ENCODE data around the gene CFAP91.
"Not testable (repeated sequence)": the region's sequence is repeated elsewhere in the genome, so short reads cannot be mapped to it uniquely, and the experiment has no call there.

Gene CFAP91

DNA sequence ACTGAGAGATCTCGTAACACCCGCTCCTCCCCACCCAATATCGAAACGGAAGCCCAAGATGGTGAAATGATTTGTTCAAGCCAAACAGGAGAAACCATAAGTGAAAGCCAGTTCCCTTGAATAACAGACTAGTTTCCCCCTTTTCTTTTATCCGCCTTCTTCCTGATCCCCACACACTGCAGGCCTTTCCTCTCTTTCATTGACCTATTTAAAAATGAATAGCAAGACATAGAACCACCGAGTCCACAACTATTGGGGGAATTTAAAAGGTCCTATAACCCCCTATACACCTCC, 25.2 kb upstream of the CFAP91 start:
- no peak for DNase-seq (ENCODE audit: low read depth)
- TF ChIP-seq, protein P1, sequence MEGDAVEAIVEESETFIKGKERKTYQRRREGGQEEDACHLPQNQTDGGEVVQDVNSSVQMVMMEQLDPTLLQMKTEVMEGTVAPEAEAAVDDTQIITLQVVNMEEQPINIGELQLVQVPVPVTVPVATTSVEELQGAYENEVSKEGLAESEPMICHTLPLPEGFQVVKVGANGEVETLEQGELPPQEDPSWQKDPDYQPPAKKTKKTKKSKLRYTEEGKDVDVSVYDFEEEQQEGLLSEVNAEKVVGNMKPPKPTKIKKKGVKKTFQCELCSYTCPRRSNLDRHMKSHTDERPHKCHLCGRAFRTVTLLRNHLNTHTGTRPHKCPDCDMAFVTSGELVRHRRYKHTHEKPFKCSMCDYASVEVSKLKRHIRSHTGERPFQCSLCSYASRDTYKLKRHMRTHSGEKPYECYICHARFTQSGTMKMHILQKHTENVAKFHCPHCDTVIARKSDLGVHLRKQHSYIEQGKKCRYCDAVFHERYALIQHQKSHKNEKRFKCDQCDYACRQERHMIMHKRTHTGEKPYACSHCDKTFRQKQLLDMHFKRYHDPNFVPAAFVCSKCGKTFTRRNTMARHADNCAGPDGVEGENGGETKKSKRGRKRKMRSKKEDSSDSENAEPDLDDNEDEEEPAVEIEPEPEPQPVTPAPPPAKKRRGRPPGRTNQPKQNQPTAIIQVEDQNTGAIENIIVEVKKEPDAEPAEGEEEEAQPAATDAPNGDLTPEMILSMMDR (IDR thresholded peaks at IDR 0.05; ENCODE audit: low read depth, low read length, missing control alignments): no peak
- peak overlapping the region; percentile 55 for H3K4me3 ChIP-seq (ENCODE audit: low read depth, low read length)

DNA sequence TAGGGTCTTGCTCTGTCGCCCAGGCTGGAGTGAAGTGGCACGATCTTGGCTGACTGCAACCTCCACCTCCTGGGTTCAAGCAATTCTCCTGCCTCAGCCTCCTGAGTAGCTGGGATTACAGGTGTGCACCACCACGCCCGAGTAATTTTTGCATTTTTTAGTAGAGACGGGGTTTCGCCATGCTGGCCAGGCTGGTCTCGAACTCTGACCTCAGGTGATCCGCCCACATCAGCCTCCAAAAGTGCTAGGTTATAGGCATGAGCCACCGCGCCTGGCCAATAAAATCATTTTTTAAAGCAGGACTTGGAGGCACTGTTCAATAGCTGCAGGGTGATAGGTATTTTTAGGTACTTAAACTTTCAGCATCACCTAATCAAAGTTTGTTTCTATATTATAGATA, 24.6 kb upstream of the CFAP91 start:
- not testable (repeated sequence) for DNase-seq (ENCODE audit: low read depth); H3K4me3 ChIP-seq (ENCODE audit: low read depth, low read length)

DNA sequence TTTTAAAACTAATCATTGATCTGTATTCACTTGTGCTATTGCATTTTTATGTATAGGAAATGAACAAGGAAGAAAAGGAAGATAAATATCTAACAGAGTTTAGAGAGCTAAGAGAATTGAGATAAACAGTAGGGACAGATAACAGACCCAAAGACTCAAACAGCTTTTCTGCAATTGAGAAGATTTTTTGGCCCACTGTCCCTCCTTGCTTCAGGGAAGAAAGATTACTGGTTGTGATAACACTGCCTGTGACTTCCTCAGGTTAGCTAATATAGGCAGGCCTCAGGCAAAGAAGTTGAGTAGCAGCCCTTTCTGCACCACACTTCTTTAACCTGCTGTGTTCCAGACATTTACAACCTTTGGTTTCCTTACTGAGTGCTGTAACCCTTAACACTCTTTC, 22.9 kb upstream of the CFAP91 start:
- H3K4me3 ChIP-seq (ENCODE audit: low read depth, low read length): no peak overlapping the region

DNA sequence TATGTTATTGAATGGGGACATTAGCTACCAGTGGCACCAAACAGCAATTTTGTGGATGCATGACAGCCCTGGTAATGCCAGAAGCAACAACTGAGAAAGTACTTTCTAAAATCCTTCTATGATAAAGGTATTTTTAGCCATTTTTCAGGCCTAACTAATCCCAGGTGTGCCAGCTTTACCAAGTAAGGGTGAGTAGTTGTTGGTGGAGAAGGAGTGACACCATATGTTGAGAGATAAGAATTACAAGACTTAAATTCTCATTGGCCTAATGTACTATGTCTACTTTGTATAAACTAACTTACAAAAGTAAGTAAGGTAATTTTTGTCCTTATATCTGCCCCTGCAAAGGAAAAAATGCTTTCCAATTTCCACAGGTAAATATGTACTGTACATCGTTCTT, 21.5 kb upstream of the CFAP91 start:
- TF ChIP-seq, protein P1 (IDR thresholded peaks at IDR 0.05; ENCODE audit: low read depth, low read length, missing control alignments): peak; percentile 55
- no peak for DNase-seq (ENCODE audit: low read depth)
- H3K4me3 ChIP-seq (ENCODE audit: low read depth, low read length): no peak overlapping the region

More for the DNA sequence above, 22.9 kb upstream of the CFAP91 start:
- no peak for DNase-seq (ENCODE audit: low read depth)
- TF ChIP-seq, protein P1 (IDR thresholded peaks at IDR 0.05; ENCODE audit: low read depth, low read length, missing control alignments): no peak

DNA sequence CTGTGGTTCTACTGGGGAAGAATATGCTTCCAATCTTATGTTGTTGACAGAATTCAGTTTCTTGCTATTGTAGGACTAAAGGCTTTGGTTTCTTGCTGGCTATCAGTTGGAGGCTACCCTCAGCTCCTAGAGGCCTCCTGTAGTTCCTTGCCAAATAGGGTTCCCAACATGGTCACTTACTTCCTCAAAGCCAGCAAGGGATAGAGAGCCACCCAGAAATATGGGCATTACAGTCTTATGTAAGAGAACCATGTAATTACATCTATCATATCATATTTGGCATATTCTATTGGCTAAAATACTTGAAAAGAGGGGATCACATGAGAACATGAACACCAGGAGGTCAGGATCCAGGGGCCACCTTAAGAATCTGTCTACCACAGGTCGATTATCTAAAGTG, 19.4 kb upstream of the CFAP91 start:
- DNase-seq (ENCODE audit: low read depth): no peak
- no peak overlapping the region for H3K4me3 ChIP-seq (ENCODE audit: low read depth, low read length)
- TF ChIP-seq, protein P1 (IDR thresholded peaks at IDR 0.05; ENCODE audit: low read depth, low read length, missing control alignments): no peak

DNA sequence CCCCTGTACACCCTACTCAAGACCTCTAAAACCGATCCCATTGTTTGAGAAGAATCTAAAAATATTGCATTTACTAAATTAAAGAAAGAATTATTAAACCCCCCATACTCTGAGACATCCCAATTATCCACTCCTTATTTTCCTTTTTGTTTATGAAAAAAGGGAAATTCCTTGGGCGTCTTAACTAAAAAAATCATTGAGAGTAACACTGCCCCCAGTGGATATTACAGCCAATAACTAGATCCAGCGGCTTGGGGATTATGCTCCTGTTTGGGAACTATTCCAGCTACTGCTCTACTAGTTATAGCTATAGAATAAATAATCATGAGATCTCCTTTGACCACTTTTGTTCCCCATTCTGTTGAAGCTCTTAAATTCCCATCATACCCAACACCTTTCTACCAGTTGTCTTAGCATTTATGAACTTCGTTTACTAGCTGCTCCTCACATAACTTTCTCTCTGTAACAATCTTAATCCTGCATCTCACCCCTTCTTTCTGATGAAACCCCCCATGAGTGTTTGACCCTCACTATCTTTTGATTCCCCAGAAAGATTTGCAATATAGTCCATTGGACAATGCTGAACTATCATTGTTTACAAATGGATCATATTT, 12.7 kb upstream of the CFAP91 start:
- TF ChIP-seq, protein P1 (IDR thresholded peaks at IDR 0.05; ENCODE audit: low read depth, low read length, missing control alignments): peak; percentile 37
- no peak for DNase-seq (ENCODE audit: low read depth)
- no peak overlapping the region for H3K4me3 ChIP-seq (ENCODE audit: low read depth, low read length)

DNA sequence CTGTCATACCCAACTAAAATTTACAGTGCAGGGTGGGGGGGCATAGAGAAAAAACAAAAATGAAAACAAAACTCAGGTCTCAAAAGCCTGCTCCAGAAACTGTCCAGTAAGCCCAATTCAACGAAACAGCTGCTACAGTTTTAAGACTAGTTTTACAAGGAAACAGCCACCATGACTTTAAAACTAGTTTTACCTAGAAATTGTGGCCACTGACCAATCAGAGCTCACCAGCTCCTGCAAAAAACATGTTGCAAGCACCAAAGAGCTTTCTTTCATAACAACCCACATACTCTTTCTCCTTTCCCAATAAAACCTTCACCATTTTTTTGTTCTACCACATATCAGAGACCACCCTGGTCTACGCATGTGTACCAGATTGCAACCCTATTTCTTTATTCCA, 7.3 kb upstream of the CFAP91 start:
- no peak overlapping the region for H3K4me3 ChIP-seq (ENCODE audit: low read depth, low read length)
- DNase-seq (ENCODE audit: low read depth): no peak

More for the DNA sequence above, 7.3 kb upstream of the CFAP91 start:
- TF ChIP-seq, protein P1 (IDR thresholded peaks at IDR 0.05; ENCODE audit: low read depth, low read length, missing control alignments): no peak
